ENCODE data around the gene OTUB1.

OTUB1 gene

DNA sequence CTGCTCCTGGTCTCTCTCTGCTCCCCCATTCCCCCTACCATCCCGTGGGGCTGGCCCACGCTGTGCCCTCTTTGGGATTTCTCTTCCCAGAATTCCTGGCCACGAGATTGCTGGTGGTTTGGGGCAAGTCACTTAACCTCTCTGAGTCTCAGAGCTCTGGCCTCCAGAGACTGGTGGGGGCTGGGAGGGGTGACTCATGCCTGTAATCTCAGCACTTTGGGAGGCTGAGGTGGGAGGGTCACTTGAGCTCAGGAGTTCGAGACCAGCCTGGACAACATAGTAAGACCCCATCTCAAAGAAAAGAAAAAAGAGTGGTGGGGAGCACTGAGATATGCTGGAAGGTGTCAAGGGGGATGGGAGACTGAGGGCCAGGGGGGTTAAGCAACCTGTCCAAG lies 18.3 kb downstream of the OTUB1 start:
- no peak overlapping the region for H3K27ac ChIP-seq (ENCODE audit: insufficient read depth in 1 of 2, low read depth in 1 of 2, low read length in 2 of 2, poor library complexity in 1 of 2, severe bottlenecking in 2 of 2)
- POLR2A ChIA-PET, result no interaction called here
- CTCF ChIA-PET, result interaction anchor here (1.2 kb wide), 1 partner anchor 79 kb away, joined by 3 read pairs; no protein-coding TSS in a partner anchor
- no peak overlapping the region for H3K4me3 ChIP-seq (ENCODE audit: control insufficient read depth in 1 of 7, extremely low read depth in 1 of 7, insufficient read depth in 4 of 7, low read depth in 2 of 7, low read length in 6 of 7)
- H3K9me3 ChIP-seq (ENCODE audit: control extremely low read depth in 1 of 5, control insufficient read depth in 4 of 5, insufficient read depth in 2 of 5, low read depth in 1 of 5, low read length in 4 of 5), result no peaks in the 10 kb centered on the region
- WGBS (ENCODE audit: insufficient coverage), result 100% methylated on average over 1 of the region's 4 CpGs
- H3K36me3 ChIP-seq (ENCODE audit: control insufficient read depth in 4 of 4, insufficient read depth in 4 of 4, low read length in 3 of 4), result no peaks in the 10 kb centered on the region
- peaks cover 0 to 50% (median 43%) of the 10 kb centered on the region in 4 experiments for H3K4me1 ChIP-seq (ENCODE audit: control extremely low read depth in 1 of 4, control insufficient read depth in 4 of 4, insufficient read depth in 4 of 4, low read length in 3 of 4)
- no peak for DNase-seq
- peaks cover 0 to 87% (median 13%) of the 10 kb centered on the region in 5 experiments for H3K27me3 ChIP-seq (replicated peaks in 2 of 5; ENCODE audit: control insufficient read depth in 4 of 5, insufficient read depth in 5 of 5, low read length in 4 of 5)

DNA sequence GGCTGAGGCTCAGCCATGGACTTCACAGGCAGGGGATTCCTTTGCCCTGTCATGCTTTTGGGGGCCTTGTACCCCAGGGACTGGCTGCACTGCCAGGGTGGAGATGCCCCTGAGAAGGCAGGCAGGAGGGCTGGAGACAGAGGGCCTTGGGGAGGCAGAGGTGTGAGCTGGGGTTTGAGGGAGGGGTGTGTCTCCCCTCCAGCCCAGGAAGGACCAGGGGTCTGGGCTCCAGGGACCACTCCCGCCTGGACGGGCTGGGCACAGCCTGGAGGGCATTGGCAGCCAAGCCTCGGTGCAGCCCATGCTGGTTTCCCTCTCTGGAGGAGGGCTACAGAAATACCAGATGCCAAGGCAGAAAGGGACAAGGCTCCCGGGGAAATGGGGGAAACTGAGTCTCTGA lies 19.5 kb downstream of the OTUB1 start:
- Histone ChIP-seq H3K27me3 (replicated peaks in 2 of 5; ENCODE audit: control insufficient read depth in 4 of 5, insufficient read depth in 5 of 5, low read length in 4 of 5) (peaks cover 0 to 80% (median 13%) of the 10 kb centered on the region in 5 experiments), H3K27ac (ENCODE audit: insufficient read depth in 1 of 2, low read depth in 1 of 2, low read length in 2 of 2, poor library complexity in 1 of 2, severe bottlenecking in 2 of 2) (no peak overlapping the region), H3K4me1 (ENCODE audit: control extremely low read depth in 1 of 4, control insufficient read depth in 4 of 4, insufficient read depth in 4 of 4, low read length in 3 of 4) (peaks cover 0 to 41% (median 34%) of the 10 kb centered on the region in 4 experiments), H3K4me3 (ENCODE audit: control insufficient read depth in 1 of 7, extremely low read depth in 1 of 7, insufficient read depth in 4 of 7, low read depth in 2 of 7, low read length in 6 of 7) (no peak overlapping the region), H3K36me3 (ENCODE audit: control insufficient read depth in 4 of 4, insufficient read depth in 4 of 4, low read length in 3 of 4) (no peaks in the 10 kb centered on the region), H3K9me3 (ENCODE audit: control extremely low read depth in 1 of 5, control insufficient read depth in 4 of 5, insufficient read depth in 2 of 5, low read depth in 1 of 5, low read length in 4 of 5) (peaks cover 0 to 7% (median under 1%) of the 10 kb centered on the region in 5 experiments)
- DNase-seq, result no peak
- 90% methylated on average over 4 of the region's 4 CpGs for WGBS (ENCODE audit: insufficient coverage)
- ChIA-PET CTCF (interaction anchor here (1.2 kb wide), 1 partner anchor 78 kb away, joined by 3 read pairs; no protein-coding TSS in a partner anchor), POLR2A (no interaction called here)

DNA sequence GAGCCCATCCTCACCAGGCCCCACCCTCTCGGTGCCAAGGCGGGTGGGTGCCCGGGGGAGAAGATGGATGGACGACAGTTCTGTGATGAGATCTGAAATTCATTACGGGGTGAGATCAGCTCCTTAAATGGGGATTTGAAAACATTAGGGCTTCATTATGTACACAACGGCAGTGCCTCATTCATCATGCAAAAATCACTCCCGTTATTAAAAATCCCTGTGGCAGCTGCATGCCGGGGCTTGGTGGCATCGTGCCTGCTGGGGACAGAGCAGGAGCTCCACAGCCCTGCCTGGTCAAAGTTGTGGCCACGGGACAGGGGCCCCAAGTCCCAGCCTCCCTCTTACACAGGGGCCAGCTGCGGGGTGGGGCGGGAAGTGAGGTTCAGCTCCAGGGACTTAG lies 20.2 kb downstream of the OTUB1 start:
- no peaks in the 10 kb centered on the region for H3K36me3 ChIP-seq (ENCODE audit: control insufficient read depth in 4 of 4, insufficient read depth in 4 of 4, low read length in 3 of 4)
- H3K27ac ChIP-seq (ENCODE audit: insufficient read depth in 1 of 2, low read depth in 1 of 2, low read length in 2 of 2, poor library complexity in 1 of 2, severe bottlenecking in 2 of 2), result no peak overlapping the region
- H3K4me1 ChIP-seq (ENCODE audit: control extremely low read depth in 1 of 4, control insufficient read depth in 4 of 4, insufficient read depth in 4 of 4, low read length in 3 of 4), result peaks cover 0 to 34% (median 28%) of the 10 kb centered on the region in 4 experiments
- peaks cover 0 to 9% (median 5%) of the 10 kb centered on the region in 5 experiments for H3K9me3 ChIP-seq (ENCODE audit: control extremely low read depth in 1 of 5, control insufficient read depth in 4 of 5, insufficient read depth in 2 of 5, low read depth in 1 of 5, low read length in 4 of 5)
- 71% methylated on average over 9 of the region's 12 CpGs for WGBS (ENCODE audit: insufficient coverage)
- no peak for DNase-seq
- ChIA-PET CTCF (interaction anchor here (0.5 to 1.8 kb wide), 5 partner anchors 10 to 141 kb away, joined by 3 to 5 read pairs (median 3); no protein-coding TSS in a partner anchor), POLR2A (no interaction called here)
- no peak overlapping the region for H3K4me3 ChIP-seq (ENCODE audit: control insufficient read depth in 1 of 7, extremely low read depth in 1 of 7, insufficient read depth in 4 of 7, low read depth in 2 of 7, low read length in 6 of 7)
- H3K27me3 ChIP-seq (replicated peaks in 2 of 5; ENCODE audit: control insufficient read depth in 4 of 5, insufficient read depth in 5 of 5, low read length in 4 of 5), result peaks cover 0 to 73% (median 13%) of the 10 kb centered on the region in 5 experiments

DNA sequence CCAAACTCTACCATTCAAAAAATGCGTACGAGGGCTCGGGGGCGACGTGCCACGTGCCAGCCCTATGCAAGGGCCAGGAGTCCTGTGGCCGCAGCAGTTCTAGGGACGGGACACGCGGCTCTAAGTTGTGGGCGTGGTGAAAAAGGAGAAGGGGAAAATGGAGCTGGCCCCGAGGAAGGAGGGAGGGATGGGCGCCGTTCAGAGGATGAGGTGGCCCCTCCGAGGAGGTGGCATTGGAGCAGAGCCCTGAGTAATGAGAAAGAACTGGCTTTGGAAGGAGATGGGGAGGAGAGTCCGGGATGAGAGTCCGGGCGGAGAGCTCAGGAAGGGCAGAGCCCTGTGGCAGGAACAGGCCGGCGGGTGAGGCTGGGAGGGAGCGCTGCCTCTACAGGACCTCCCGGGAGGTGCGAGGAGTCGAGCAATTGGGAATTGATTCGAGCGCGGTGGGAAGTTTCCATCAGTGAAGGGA lies 21.0 kb downstream of the OTUB1 start:
- peak in 2 of 3 donors; percentile 48 to 52 for DNase-seq
- peak overlapping the region in 5 of 7 experiments; percentile 9 to 77 (median 59) for H3K4me3 ChIP-seq (ENCODE audit: control insufficient read depth in 1 of 7, extremely low read depth in 1 of 7, insufficient read depth in 4 of 7, low read depth in 2 of 7, low read length in 6 of 7)
- peaks cover 0 to 26% (median 20%) of the 10 kb centered on the region in 4 experiments for H3K4me1 ChIP-seq (ENCODE audit: control extremely low read depth in 1 of 4, control insufficient read depth in 4 of 4, insufficient read depth in 4 of 4, low read length in 3 of 4)
- H3K9me3 ChIP-seq (ENCODE audit: control extremely low read depth in 1 of 5, control insufficient read depth in 4 of 5, insufficient read depth in 2 of 5, low read depth in 1 of 5, low read length in 4 of 5), result peaks cover 0 to 9% (median 5%) of the 10 kb centered on the region in 5 experiments
- ChIA-PET CTCF (interaction anchor here (0.6 to 1.8 kb wide), 7 partner anchors 9 to 169 kb away, joined by 3 to 5 read pairs (median 3); no protein-coding TSS in a partner anchor), POLR2A (interaction anchor here (1.4 kb wide), 1 partner anchor 18 kb away, joined by 3 read pairs; no protein-coding TSS in a partner anchor)
- no peak overlapping the region for H3K27ac ChIP-seq (ENCODE audit: insufficient read depth in 1 of 2, low read depth in 1 of 2, low read length in 2 of 2, poor library complexity in 1 of 2, severe bottlenecking in 2 of 2)
- WGBS (ENCODE audit: insufficient coverage), result 2% methylated on average over 21 of the region's 27 CpGs
- H3K36me3 ChIP-seq (ENCODE audit: control insufficient read depth in 4 of 4, insufficient read depth in 4 of 4, low read length in 3 of 4), result no peaks in the 10 kb centered on the region
- peaks cover 0 to 67% (median 13%) of the 10 kb centered on the region in 5 experiments for H3K27me3 ChIP-seq (replicated peaks in 2 of 5; ENCODE audit: control insufficient read depth in 4 of 5, insufficient read depth in 5 of 5, low read length in 4 of 5)

DNA sequence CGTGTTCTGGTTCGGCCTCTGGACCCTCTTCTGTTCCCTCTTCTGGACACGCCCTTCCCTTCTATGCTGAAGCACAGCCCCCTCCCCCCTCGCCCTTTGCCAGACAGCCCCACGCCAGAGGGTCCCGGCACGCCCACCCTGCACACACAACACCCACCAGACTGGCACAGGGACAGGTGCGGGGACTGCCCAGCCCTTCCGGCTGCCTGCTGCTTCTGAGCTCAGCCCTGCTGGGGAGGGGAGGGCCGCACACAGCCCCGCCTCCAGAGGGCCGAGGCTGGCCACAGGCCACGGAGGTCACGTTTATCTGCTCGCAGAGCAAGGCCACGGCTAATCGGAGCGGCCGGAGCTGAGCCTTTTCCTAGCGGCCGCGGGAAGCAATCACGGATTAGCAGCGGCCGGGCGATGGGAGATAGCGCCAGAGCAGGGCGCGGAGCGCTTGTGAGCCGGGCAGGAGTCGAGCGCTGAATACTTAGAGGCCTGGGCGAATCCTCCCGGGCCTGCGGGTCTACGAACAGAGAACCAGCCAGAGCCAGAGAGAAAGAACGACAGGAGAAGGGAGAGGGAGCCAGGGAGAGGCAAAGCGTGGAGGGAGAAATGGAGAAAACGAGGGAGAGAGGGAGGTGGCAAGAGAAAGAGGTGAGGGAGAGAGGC lies 21.5 kb downstream of the OTUB1 start:
- Histone ChIP-seq H3K27ac (ENCODE audit: insufficient read depth in 1 of 2, low read depth in 1 of 2, low read length in 2 of 2, poor library complexity in 1 of 2, severe bottlenecking in 2 of 2) (no peak overlapping the region), H3K27me3 (replicated peaks in 2 of 5; ENCODE audit: control insufficient read depth in 4 of 5, insufficient read depth in 5 of 5, low read length in 4 of 5) (peaks cover 0 to 62% (median 13%) of the 10 kb centered on the region in 5 experiments), H3K36me3 (ENCODE audit: control insufficient read depth in 4 of 4, insufficient read depth in 4 of 4, low read length in 3 of 4) (no peaks in the 10 kb centered on the region), H3K4me3 (ENCODE audit: control insufficient read depth in 1 of 7, extremely low read depth in 1 of 7, insufficient read depth in 4 of 7, low read depth in 2 of 7, low read length in 6 of 7) (peak overlapping the region in 5 of 7 experiments; percentile 9 to 77 (median 59)), H3K4me1 (ENCODE audit: control extremely low read depth in 1 of 4, control insufficient read depth in 4 of 4, insufficient read depth in 4 of 4, low read length in 3 of 4) (peaks cover 0 to 20% (median 14%) of the 10 kb centered on the region in 4 experiments), H3K9me3 (ENCODE audit: control extremely low read depth in 1 of 5, control insufficient read depth in 4 of 5, insufficient read depth in 2 of 5, low read depth in 1 of 5, low read length in 4 of 5) (peaks cover 0 to 9% (median 5%) of the 10 kb centered on the region in 5 experiments)
- DNase-seq, result peak; percentile 28 to 54 (median 40)
- WGBS (ENCODE audit: insufficient coverage), result 6% methylated on average over 39 of the region's 40 CpGs
- CTCF ChIA-PET, result interaction anchor here (0.6 to 1.8 kb wide), 6 partner anchors 9 to 168 kb away, joined by 3 to 5 read pairs (median 3); no protein-coding TSS in a partner anchor
- POLR2A ChIA-PET, result interaction anchor here (1.4 kb wide), 1 partner anchor 18 kb away, joined by 3 read pairs; no protein-coding TSS in a partner anchor

DNA sequence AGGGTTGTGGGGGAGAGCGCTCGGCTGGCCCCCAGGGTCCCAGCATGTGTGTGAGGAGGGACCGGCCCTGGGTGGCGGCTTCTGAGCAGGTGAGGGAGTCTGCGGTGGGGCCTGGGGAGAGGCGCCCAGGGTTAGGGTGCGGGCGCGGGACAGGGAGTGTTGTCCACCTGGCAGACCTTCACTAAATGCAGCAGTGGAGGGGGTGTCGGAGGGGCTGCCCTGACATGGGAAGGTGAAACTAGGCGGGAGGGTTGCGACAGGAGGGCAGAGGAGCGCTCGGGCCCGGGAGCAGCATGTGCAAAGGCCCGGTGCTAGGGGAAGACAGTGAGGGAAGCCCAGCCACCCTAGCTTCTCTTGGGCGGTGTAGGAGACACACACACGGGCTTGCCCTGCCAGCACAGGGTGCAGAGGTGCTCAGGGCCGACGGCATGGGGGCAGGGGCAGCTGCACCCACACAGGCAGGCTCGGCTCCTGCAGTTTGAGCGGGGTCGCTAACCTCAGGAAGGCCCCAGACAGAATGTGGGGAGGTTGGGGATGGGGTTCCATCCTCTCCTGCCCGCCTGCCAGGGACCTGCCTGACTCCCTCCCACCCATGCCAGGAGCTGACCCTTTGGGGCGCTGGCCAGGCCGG lies 22.2 kb downstream of the OTUB1 start:
- WGBS (ENCODE audit: insufficient coverage), result 97% methylated on average over 15 of the region's 26 CpGs
- CTCF ChIA-PET, result interaction anchor here (0.8 to 1.8 kb wide), 5 partner anchors 8 to 144 kb away, joined by 3 to 8 read pairs (median 3); no protein-coding TSS in a partner anchor
- no peaks in the 10 kb centered on the region for H3K36me3 ChIP-seq (ENCODE audit: control insufficient read depth in 4 of 4, insufficient read depth in 4 of 4, low read length in 3 of 4)
- DNase-seq, result no peak
- H3K4me3 ChIP-seq (ENCODE audit: control insufficient read depth in 1 of 7, extremely low read depth in 1 of 7, insufficient read depth in 4 of 7, low read depth in 2 of 7, low read length in 6 of 7), result peak overlapping the region in 1 of 7 experiments; percentile 77
- POLR2A ChIA-PET, result no interaction called here
- peaks cover 0 to 9% (median 5%) of the 10 kb centered on the region in 5 experiments for H3K9me3 ChIP-seq (ENCODE audit: control extremely low read depth in 1 of 5, control insufficient read depth in 4 of 5, insufficient read depth in 2 of 5, low read depth in 1 of 5, low read length in 4 of 5)
- peaks cover 0 to 57% (median 10%) of the 10 kb centered on the region in 5 experiments for H3K27me3 ChIP-seq (replicated peaks in 2 of 5; ENCODE audit: control insufficient read depth in 4 of 5, insufficient read depth in 5 of 5, low read length in 4 of 5)
- peaks cover 0 to 18% (median 14%) of the 10 kb centered on the region in 4 experiments for H3K4me1 ChIP-seq (ENCODE audit: control extremely low read depth in 1 of 4, control insufficient read depth in 4 of 4, insufficient read depth in 4 of 4, low read length in 3 of 4)
- no peak overlapping the region for H3K27ac ChIP-seq (ENCODE audit: insufficient read depth in 1 of 2, low read depth in 1 of 2, low read length in 2 of 2, poor library complexity in 1 of 2, severe bottlenecking in 2 of 2)

All from common myeloid progenitor, CD34-positive (primary cell).